Activated T-cell treated with anti-CD3 and anti-CD28 coated beads, Interleukin-2, amount 50 U/mL, for 72 hours (primary cell): ENCODE results near the gene TIMM50. TPM values are rescaled to one million over a fixed set of nuclear protein-coding genes. Genes with fewer than 3 reads are reported as not detected.

ENCODE experiments used
- ATAC-seq, 2 donors: fragments of 150-1000 bp; cut with Tn5 transposase; replicated peaks in 1 of 2; 2 replicates each; pipeline ENCODE4 v1.10.0; 2021; ENCODE audit warnings: moderate library complexity in 2 of 2, mild to moderate bottlenecking in 1 of 2
- DNase-seq, 2 donors: peaks; one replicate each; pipeline ENCODE4 v3.0.0; 2021 to 2022; ENCODE audit warnings: mixed read lengths in 1 of 2
- H3K27ac Mint-ChIP-seq: one replicate; pipeline ENCODE4 v1.8.0; 2022; ENCODE audit warnings: mild to moderate bottlenecking, moderate library complexity, mixed read lengths
- H3K27me3 Mint-ChIP-seq: one replicate; pipeline ENCODE4 v1.8.0; 2022; ENCODE audit warnings: low read depth, mixed read lengths
- H3K36me3 Mint-ChIP-seq, 2 donors: one replicate each; pipeline ENCODE4 v1.8.0; 2022; ENCODE audit warnings: mixed read lengths in 2 of 2, mild to moderate bottlenecking in 1 of 2; ENCODE audit not compliant: insufficient read depth in 2 of 2
- H3K4me1 Mint-ChIP-seq: one replicate; pipeline ENCODE4 v1.8.0; 2022; ENCODE audit warnings: low read depth, mixed read lengths
- H3K4me3 Mint-ChIP-seq, 2 donors: one replicate each; pipeline ENCODE4 v1.8.0; 2022; ENCODE audit warnings: mild to moderate bottlenecking in 2 of 2, mixed read lengths in 2 of 2, moderate library complexity in 2 of 2
- H3K9me3 Mint-ChIP-seq, 2 donors: one replicate each; pipeline ENCODE4 v1.8.0; 2022; ENCODE audit warnings: mixed read lengths in 2 of 2
- total RNA-seq, 2 donors: library from RNA; stranded (reverse); gene quantifications; one replicate each; pipeline ENCODE4 v1.2.3, GENCODE V29; 2022

Gene TIMM50
- total RNA-seq, 2 donors from 2014 or later, result 52.4 to 55.8 TPM

- Mint-ChIP-seq H3K4me3 (peak within 1 kb of the TSS; percentile 77 to 83), H3K36me3 (no peaks in the 10 kb centered on the region), H3K9me3 (no peaks in the 10 kb centered on the region), H3K4me1 (peaks cover 30% of the 10 kb centered on the region), H3K27ac (no peak within 1 kb of the TSS), H3K27me3 (peaks cover 71% of the 10 kb centered on the region)
- ATAC-seq (peak; percentile 29 to 34), DNase-seq (peak; percentile 30 to 35)
Measured at GRCh38 chr19:39498798-39499642, 18.4 kb downstream of the TIMM50 start, which contains the start of gene DLL3. TSS of gene DLL3 (plus strand) at chr19:39498947. CDS start at chr19:39498975, 28 bp downstream.

GRCh38 chr19:39499932-39500331 lies 19.3 kb downstream of the TIMM50 start:
- H3K27me3 Mint-ChIP-seq, result peaks cover 80% of the 10 kb centered on the region
- DNase-seq (no peak), ATAC-seq (no peak)
- no peaks in the 10 kb centered on the region for H3K36me3 Mint-ChIP-seq
- no peaks in the 10 kb centered on the region for H3K9me3 Mint-ChIP-seq
- H3K27ac Mint-ChIP-seq, result no peak overlapping the region
- peak overlapping the region; percentile 77 to 83 for H3K4me3 Mint-ChIP-seq
- H3K4me1 Mint-ChIP-seq, result peaks cover 30% of the 10 kb centered on the region

- H3K36me3 Mint-ChIP-seq, result peaks cover 0 to under 1% of the 10 kb centered on the region in 2 donors
- DNase-seq (no peak), ATAC-seq (no peak)
- no peak overlapping the region for H3K27ac Mint-ChIP-seq
- H3K4me1 Mint-ChIP-seq, result peaks cover 30% of the 10 kb centered on the region
- H3K4me3 Mint-ChIP-seq, result no peak overlapping the region
- H3K9me3 Mint-ChIP-seq, result no peaks in the 10 kb centered on the region
- peaks cover 83% of the 10 kb centered on the region for H3K27me3 Mint-ChIP-seq
Measured at GRCh38 chr19:39500543-39500942, 19.9 kb downstream of the TIMM50 start.

GRCh38 chr19:39501340-39501739 lies 20.7 kb downstream of the TIMM50 start:
- ATAC-seq (no peak), DNase-seq (no peak)
- Mint-ChIP-seq H3K4me3 (no peak overlapping the region), H3K9me3 (no peaks in the 10 kb centered on the region), H3K4me1 (peaks cover 32% of the 10 kb centered on the region), H3K36me3 (peaks cover 0 to 5% of the 10 kb centered on the region in 2 donors), H3K27me3 (peaks cover 83% of the 10 kb centered on the region), H3K27ac (no peak overlapping the region)

GRCh38 chr19:39502640-39503417 lies 22.2 kb downstream of the TIMM50 start:
- peaks cover 0 to 6% of the 10 kb centered on the region in 2 donors for H3K36me3 Mint-ChIP-seq
- H3K9me3 Mint-ChIP-seq, result no peaks in the 10 kb centered on the region
- ATAC-seq (peak; percentile 56 to 61), DNase-seq (peak; percentile 82 to 90)
- peaks cover 38% of the 10 kb centered on the region for H3K4me1 Mint-ChIP-seq
- H3K27ac Mint-ChIP-seq, result no peak overlapping the region
- H3K4me3 Mint-ChIP-seq, result peak overlapping the region in 1 of 2 donors; percentile 27
- H3K27me3 Mint-ChIP-seq, result peaks cover 81% of the 10 kb centered on the region

GRCh38 chr19:39506598-39506943 lies 25.9 kb downstream of the TIMM50 start:
- Mint-ChIP-seq H3K4me1 (peaks cover 25% of the 10 kb centered on the region), H3K9me3 (no peaks in the 10 kb centered on the region), H3K36me3 (peaks cover 0 to 8% of the 10 kb centered on the region in 2 donors), H3K4me3 (peak overlapping the region; percentile 57 to 70), H3K27ac (no peak overlapping the region), H3K27me3 (peaks cover 62% of the 10 kb centered on the region)
- no peak for ATAC-seq
- no peak for DNase-seq

- peak; percentile 80 to 81 for ATAC-seq
- Mint-ChIP-seq H3K27ac (no peak overlapping the region), H3K27me3 (peaks cover 59% of the 10 kb centered on the region), H3K36me3 (peaks cover 0 to 8% of the 10 kb centered on the region in 2 donors), H3K9me3 (no peaks in the 10 kb centered on the region), H3K4me3 (peak overlapping the region; percentile 86 to 94), H3K4me1 (peaks cover 25% of the 10 kb centered on the region)
- peak; percentile 70 to 71 for DNase-seq
Measured at GRCh38 chr19:39506944-39507714, 26.5 kb downstream of the TIMM50 start.

GRCh38 chr19:39507715-39508364 lies 27.2 kb downstream of the TIMM50 start:
- H3K27me3 Mint-ChIP-seq, result peaks cover 59% of the 10 kb centered on the region
- H3K4me3 Mint-ChIP-seq, result peak overlapping the region; percentile 86 to 94
- no peaks in the 10 kb centered on the region for H3K9me3 Mint-ChIP-seq
- peaks cover 0 to 8% of the 10 kb centered on the region in 2 donors for H3K36me3 Mint-ChIP-seq
- ATAC-seq, result no peak
- no peak overlapping the region for H3K27ac Mint-ChIP-seq
- peaks cover 25% of the 10 kb centered on the region for H3K4me1 Mint-ChIP-seq
- DNase-seq, result no peak

GRCh38 chr19:39508629-39509028 lies 28.0 kb downstream of the TIMM50 start:
- H3K36me3 Mint-ChIP-seq, result peaks cover 0 to 8% of the 10 kb centered on the region in 2 donors
- H3K9me3 Mint-ChIP-seq, result no peaks in the 10 kb centered on the region

GRCh38 chr19:39509233-39509632 lies 28.6 kb downstream of the TIMM50 start:
- H3K27me3 Mint-ChIP-seq, result peaks cover 53% of the 10 kb centered on the region

More at GRCh38 chr19:39508629-39509028, 28.0 kb downstream of the TIMM50 start:
- ATAC-seq (no peak), DNase-seq (no peak)
- Mint-ChIP-seq H3K4me3 (peak overlapping the region in 1 of 2 donors; percentile 94), H3K27ac (no peak overlapping the region), H3K4me1 (peaks cover 17% of the 10 kb centered on the region), H3K27me3 (peaks cover 53% of the 10 kb centered on the region)

GRCh38 chr19:39512988-39513387 lies 32.4 kb downstream of the TIMM50 start:
- no peak for DNase-seq
- Mint-ChIP-seq H3K27ac (peak overlapping the region; percentile 55), H3K4me3 (no peak overlapping the region), H3K4me1 (peaks cover 18% of the 10 kb centered on the region), H3K9me3 (no peaks in the 10 kb centered on the region), H3K27me3 (peaks cover 55% of the 10 kb centered on the region), H3K36me3 (peaks cover 2 to 3% of the 10 kb centered on the region in 2 donors)
- no peak for ATAC-seq

More at GRCh38 chr19:39509233-39509632, 28.6 kb downstream of the TIMM50 start:
- Mint-ChIP-seq H3K27ac (no peak overlapping the region), H3K9me3 (no peaks in the 10 kb centered on the region), H3K36me3 (peaks cover 0 to 8% of the 10 kb centered on the region in 2 donors), H3K4me1 (peaks cover 17% of the 10 kb centered on the region), H3K4me3 (no peak overlapping the region)
- DNase-seq, result no peak
- ATAC-seq, result no peak
